ENCODE results near the gene HHIPL1.

The HHIPL1 gene

GRCh38 chr14:99597911-99598600 is 46.9 kb upstream of the HHIPL1 start:
- Histone ChIP-seq H3K4me1 (ENCODE audit: low read length) (peaks cover 30% of the 10 kb centered on the region), H3K4me3 (ENCODE audit: low read length) (no peak overlapping the region), H3K27me3 (ENCODE audit: low read depth, low read length) (no peaks in the 10 kb centered on the region), H3K9me3 (ENCODE audit: insufficient read depth, low read length) (no peaks in the 10 kb centered on the region), H3K27ac (ENCODE audit: low read length) (no peak overlapping the region), H3K4me2 (ENCODE audit: low read length) (no peak overlapping the region), H2AFZ (ENCODE audit: low read depth, low read length) (no peak overlapping the region), H3K9ac (ENCODE audit: low read length) (no peak overlapping the region), H3K79me2 (ENCODE audit: low read length) (no peaks in the 10 kb centered on the region), H4K20me1 (ENCODE audit: insufficient read depth, low read length) (no peaks in the 10 kb centered on the region), H3K36me3 (replicated peaks; ENCODE audit: low read depth, low read length) (no peaks in the 10 kb centered on the region)
- TF ChIP-seq EZH2phosphoT487 (IDR thresholded peaks at IDR 0.05; ENCODE audit: low read depth) = no peak
- TF ChIP-seq, protein P1, sequence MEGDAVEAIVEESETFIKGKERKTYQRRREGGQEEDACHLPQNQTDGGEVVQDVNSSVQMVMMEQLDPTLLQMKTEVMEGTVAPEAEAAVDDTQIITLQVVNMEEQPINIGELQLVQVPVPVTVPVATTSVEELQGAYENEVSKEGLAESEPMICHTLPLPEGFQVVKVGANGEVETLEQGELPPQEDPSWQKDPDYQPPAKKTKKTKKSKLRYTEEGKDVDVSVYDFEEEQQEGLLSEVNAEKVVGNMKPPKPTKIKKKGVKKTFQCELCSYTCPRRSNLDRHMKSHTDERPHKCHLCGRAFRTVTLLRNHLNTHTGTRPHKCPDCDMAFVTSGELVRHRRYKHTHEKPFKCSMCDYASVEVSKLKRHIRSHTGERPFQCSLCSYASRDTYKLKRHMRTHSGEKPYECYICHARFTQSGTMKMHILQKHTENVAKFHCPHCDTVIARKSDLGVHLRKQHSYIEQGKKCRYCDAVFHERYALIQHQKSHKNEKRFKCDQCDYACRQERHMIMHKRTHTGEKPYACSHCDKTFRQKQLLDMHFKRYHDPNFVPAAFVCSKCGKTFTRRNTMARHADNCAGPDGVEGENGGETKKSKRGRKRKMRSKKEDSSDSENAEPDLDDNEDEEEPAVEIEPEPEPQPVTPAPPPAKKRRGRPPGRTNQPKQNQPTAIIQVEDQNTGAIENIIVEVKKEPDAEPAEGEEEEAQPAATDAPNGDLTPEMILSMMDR (IDR thresholded peaks at IDR 0.05; ENCODE audit: low read depth, low read length) = no peak

DNA sequence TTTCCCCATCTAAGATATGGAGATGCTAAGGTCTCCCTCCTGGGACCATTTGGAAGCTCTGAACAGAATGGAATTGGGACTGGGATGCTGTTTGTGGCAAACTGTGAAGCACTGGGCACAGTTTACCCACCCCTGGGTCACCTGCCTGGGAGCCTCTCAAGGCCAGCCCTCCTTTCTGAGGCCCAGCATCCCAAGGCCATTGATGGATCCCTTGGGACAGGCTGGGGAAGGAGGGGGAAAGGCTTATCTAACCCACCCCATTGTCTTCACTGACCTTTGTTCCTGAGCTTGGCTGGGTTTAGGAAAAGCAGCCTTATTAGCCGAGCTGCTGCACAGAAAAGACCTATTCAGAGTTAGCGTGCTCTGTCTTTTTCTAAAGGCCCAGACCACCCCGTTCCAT is 46.2 kb upstream of the HHIPL1 start:
- Histone ChIP-seq H2AFZ (ENCODE audit: low read depth, low read length) (no peak overlapping the region), H3K4me2 (ENCODE audit: low read length) (no peak overlapping the region), H3K4me1 (ENCODE audit: low read length) (peaks cover 26% of the 10 kb centered on the region), H3K9ac (ENCODE audit: low read length) (no peak overlapping the region), H3K27ac (ENCODE audit: low read length) (no peak overlapping the region), H4K20me1 (ENCODE audit: insufficient read depth, low read length) (no peaks in the 10 kb centered on the region), H3K36me3 (replicated peaks; ENCODE audit: low read depth, low read length) (no peaks in the 10 kb centered on the region), H3K79me2 (ENCODE audit: low read length) (no peaks in the 10 kb centered on the region), H3K4me3 (ENCODE audit: low read length) (no peak overlapping the region), H3K9me3 (ENCODE audit: insufficient read depth, low read length) (no peaks in the 10 kb centered on the region), H3K27me3 (ENCODE audit: low read depth, low read length) (no peaks in the 10 kb centered on the region)
- TF ChIP-seq EZH2phosphoT487 (IDR thresholded peaks at IDR 0.05; ENCODE audit: low read depth) = no peak
- TF ChIP-seq, protein P1 (IDR thresholded peaks at IDR 0.05; ENCODE audit: low read depth, low read length) = no peak

DNA sequence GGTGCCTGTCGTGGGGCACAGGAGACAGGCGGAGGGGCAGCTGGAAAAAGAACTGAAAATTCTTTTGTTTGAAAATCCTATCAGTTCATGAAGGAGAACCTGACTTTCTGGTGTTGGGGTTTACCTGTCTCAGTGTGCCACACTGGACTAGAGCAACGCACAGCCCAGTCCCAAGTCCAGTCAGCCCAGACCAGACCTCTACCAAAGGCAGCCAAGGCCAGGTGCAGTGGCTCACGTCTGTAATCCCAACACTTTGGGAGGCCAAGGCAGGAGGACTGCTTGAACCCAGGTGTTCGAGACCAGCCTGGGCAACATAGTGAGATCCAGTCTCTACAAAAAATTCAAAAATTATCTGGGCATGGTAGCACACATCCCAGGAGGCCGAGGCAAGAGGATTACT is 45.5 kb upstream of the HHIPL1 start:
- peaks cover 20% of the 10 kb centered on the region for H3K4me1 ChIP-seq (ENCODE audit: low read length)
- H3K27ac ChIP-seq (ENCODE audit: low read length) = no peak overlapping the region
- no peaks in the 10 kb centered on the region for H3K27me3 ChIP-seq (ENCODE audit: low read depth, low read length)
- H3K36me3 ChIP-seq (replicated peaks; ENCODE audit: low read depth, low read length) = no peaks in the 10 kb centered on the region
- H3K4me3 ChIP-seq (ENCODE audit: low read length) = no peak overlapping the region
- H2AFZ ChIP-seq (ENCODE audit: low read depth, low read length) = no peak overlapping the region
- no peaks in the 10 kb centered on the region for H3K9me3 ChIP-seq (ENCODE audit: insufficient read depth, low read length)
- H3K9ac ChIP-seq (ENCODE audit: low read length) = no peak overlapping the region
- H3K4me2 ChIP-seq (ENCODE audit: low read length) = no peak overlapping the region
- H4K20me1 ChIP-seq (ENCODE audit: insufficient read depth, low read length) = no peaks in the 10 kb centered on the region
- no peaks in the 10 kb centered on the region for H3K79me2 ChIP-seq (ENCODE audit: low read length)
- no peak for TF ChIP-seq EZH2phosphoT487 (IDR thresholded peaks at IDR 0.05; ENCODE audit: low read depth)
- TF ChIP-seq, protein P1 (IDR thresholded peaks at IDR 0.05; ENCODE audit: low read depth, low read length) = no peak

DNA sequence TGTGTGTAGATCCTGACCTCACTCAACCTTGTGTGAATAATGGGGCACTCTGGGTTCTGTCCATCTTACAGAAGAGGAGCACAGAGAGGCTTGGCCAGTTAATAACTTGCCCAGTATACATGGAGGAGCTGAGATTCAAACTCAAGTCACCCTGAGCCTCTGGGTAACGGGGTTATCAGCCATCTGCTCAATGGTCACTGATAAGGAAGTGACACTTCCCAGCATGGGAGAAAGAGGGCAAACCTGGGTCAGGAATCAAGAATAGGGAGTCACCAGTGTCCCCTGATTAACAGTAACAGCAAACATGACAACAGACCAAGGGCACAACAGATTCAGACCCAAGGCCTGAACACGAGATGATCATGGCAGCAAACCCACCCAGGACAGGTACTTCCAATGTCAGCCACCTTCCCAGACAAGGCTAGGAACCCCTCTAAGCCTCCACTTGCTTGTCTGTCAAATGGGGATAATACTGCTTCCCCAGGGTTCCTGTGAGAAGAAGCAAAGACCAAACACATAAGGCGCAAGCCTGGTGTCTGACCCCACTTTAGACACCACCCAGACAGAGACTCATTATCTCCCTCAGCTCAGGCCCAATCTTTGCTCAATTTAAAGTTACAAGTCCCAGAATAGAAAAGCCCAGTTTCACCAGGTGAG is 44.6 kb upstream of the HHIPL1 start:
- Histone ChIP-seq H4K20me1 (ENCODE audit: insufficient read depth, low read length) (no peaks in the 10 kb centered on the region), H3K27ac (ENCODE audit: low read length) (no peak overlapping the region), H3K9me3 (ENCODE audit: insufficient read depth, low read length) (no peaks in the 10 kb centered on the region), H3K4me2 (ENCODE audit: low read length) (no peak overlapping the region), H3K4me1 (ENCODE audit: low read length) (peaks cover 10% of the 10 kb centered on the region), H3K79me2 (ENCODE audit: low read length) (no peaks in the 10 kb centered on the region), H3K27me3 (ENCODE audit: low read depth, low read length) (no peaks in the 10 kb centered on the region), H3K36me3 (replicated peaks; ENCODE audit: low read depth, low read length) (no peaks in the 10 kb centered on the region), H3K9ac (ENCODE audit: low read length) (no peak overlapping the region), H2AFZ (ENCODE audit: low read depth, low read length) (no peak overlapping the region), H3K4me3 (ENCODE audit: low read length) (no peak overlapping the region)
- TF ChIP-seq EZH2phosphoT487 (IDR thresholded peaks at IDR 0.05; ENCODE audit: low read depth) = no peak
- TF ChIP-seq, protein P1 (IDR thresholded peaks at IDR 0.05; ENCODE audit: low read depth, low read length) = no peak

Data from OCI-LY3 (cell line).